Pancreas (tissue), 10 donors: ENCODE data around the gene MRPL46. TPM values are rescaled to one million over a fixed set of nuclear protein-coding genes. Genes with fewer than 3 reads are reported as not detected.

Experiments used
- ATAC-seq, 4 donors: fragments of 200-7000 bp; cut with Tn5 transposase; one replicate each; pipeline versions ENCODE4 v1.8.0 to v1.9.1; 2020; ENCODE audit warnings: mild to moderate bottlenecking in 4 of 4, moderate library complexity in 4 of 4
- DNase-seq, 6 donors: peaks; one replicate each; pipeline ENCODE4 v3.0.0-alpha.2; 2020
- FAIRE-seq: peaks from 2 replicates; lab custom pipeline; 2012; peaks lifted over from hg19 to GRCh38; lab: Jason Lieb, UNC
- H3K27ac ChIP-seq, 4 donors: fragments of 200-600 bp; sonication (generic); 1 replicate in 3 of 4; 2 replicates in 1 of 4; pipeline versions ENCODE4 v1.5.0 to v1.8.0; 2020
- H3K27me3 ChIP-seq, 4 donors: fragments of 200-600 bp; one replicate each; pipeline ENCODE4 v1.8.0; 2021
- H3K36me3 ChIP-seq, 3 donors: fragments of 200-600 bp; sonication (generic) in 1 of 3; one replicate each; pipeline versions ENCODE4 v1.5.0 to v1.8.0; 2020 to 2021
- H3K4me1 ChIP-seq, 3 donors: fragments of 200-600 bp; one replicate each; pipeline ENCODE4 v1.8.0; 2021
- H3K4me3 ChIP-seq, 4 donors: fragments of 200-600 bp; sonication (generic) in 2 of 4; one replicate each; pipeline versions ENCODE4 v1.5.0 to v1.8.0; 2020 to 2021
- H3K9me3 ChIP-seq, 4 donors: fragments of 200-600 bp; one replicate each; pipeline ENCODE4 v1.8.0; 2021
- WGBS, 2 donors: extraction: QIAGEN DNeasy Blood & Tissue Kit; methylation state at CpG; one replicate each; pipeline ENCODE4 v1.1.7; 2013; 5-methylcytosine and 5-hydroxymethylcytosine counted together
- intact Hi-C, 3 donors: fragments of 100-400 bp; cut with DNase I; formaldehyde crosslinking; loops; one replicate each; pipeline versions ENCODE4 v1.11.1 to v1.14.2; 2022
- polyA plus RNA-seq, 2 donors: library from polyadenylated mRNA; stranded (reverse); fragments of 200-250 nt; gene quantifications; one replicate each; pipeline ENCODE4 v1.2.3, GENCODE V29; 2013
- total RNA-seq, 6 donors: library from RNA; stranded (reverse); fragmentation: NEBNext Ultra II Directional in 4 of 6; extraction: Animal tissue kit (Norgen Biotek cat#: 25700) in 4 of 6; gene quantifications; one replicate each; pipeline versions ENCODE4 v1.2.1 to v1.2.4, GENCODE V29; 2021 to 2023
- TF ChIP-seq, protein P1 (sequence below), 4 donors: fragments of 200-600 bp; sonication (generic) in 3 of 4; IDR thresholded peaks; one replicate each; pipeline versions ENCODE4 v1.5.0 to v1.8.0; 2021; ENCODE audit warnings: antibody characterized with exemption in 4 of 4
- donor health status: healthy with polysubstance abuse.
- donor health status: DM: no; HTN: no; CAD: no; lungs with moderate emphysema.
- donor health status: DM: no; HTN: no; CAD: no.
- donor health status: control.
- donor health status: control.
- donor health status: Bipolar disorder and iron deficiency.
- donor health status: DM: yes; HTN: yes; CAD: no.
- donor health status: DM: no; HTN: no; CAD: no.
- donor health status: DM: no; HTN: no; CAD: no.
- donor health status: DM: yes; HTN: yes; CAD: no.

MRPL46 gene
- total and polyA plus RNA-seq, 8 donors = 6.2 to 18.9 (median 9.1) TPM

DNA sequence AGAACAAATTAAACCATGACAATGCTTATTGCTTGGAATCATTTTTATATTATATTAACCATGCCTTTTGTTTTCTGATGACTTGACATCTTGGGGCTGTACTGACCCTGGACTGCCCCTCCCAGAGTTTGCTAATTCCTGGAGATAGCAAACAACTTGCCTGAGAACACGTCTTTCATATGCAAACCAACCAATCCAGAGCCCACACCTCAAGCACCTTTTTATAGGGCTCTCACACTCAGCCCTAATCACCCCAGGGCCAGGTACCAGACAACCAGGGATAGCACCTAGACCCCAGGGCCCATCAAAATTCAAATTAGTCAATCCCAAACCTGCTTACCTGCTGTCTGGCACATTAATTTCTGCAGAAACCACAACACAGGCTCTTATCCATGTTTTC, 37.3 kb upstream of the MRPL46 start:
- FAIRE-seq (no peak), ATAC-seq (no peak), DNase-seq (no peak)
- Histone ChIP-seq H3K27me3 (no peaks in the 10 kb centered on the region), H3K4me3 (no peak overlapping the region), H3K4me1 (no peaks in the 10 kb centered on the region), H3K36me3 (peaks cover 1 to 9% (median 4%) of the 10 kb centered on the region in 3 donors), H3K9me3 (no peaks in the 10 kb centered on the region), H3K27ac (no peak overlapping the region)
- intact Hi-C loops = no loop called here
- TF ChIP-seq, protein P1, sequence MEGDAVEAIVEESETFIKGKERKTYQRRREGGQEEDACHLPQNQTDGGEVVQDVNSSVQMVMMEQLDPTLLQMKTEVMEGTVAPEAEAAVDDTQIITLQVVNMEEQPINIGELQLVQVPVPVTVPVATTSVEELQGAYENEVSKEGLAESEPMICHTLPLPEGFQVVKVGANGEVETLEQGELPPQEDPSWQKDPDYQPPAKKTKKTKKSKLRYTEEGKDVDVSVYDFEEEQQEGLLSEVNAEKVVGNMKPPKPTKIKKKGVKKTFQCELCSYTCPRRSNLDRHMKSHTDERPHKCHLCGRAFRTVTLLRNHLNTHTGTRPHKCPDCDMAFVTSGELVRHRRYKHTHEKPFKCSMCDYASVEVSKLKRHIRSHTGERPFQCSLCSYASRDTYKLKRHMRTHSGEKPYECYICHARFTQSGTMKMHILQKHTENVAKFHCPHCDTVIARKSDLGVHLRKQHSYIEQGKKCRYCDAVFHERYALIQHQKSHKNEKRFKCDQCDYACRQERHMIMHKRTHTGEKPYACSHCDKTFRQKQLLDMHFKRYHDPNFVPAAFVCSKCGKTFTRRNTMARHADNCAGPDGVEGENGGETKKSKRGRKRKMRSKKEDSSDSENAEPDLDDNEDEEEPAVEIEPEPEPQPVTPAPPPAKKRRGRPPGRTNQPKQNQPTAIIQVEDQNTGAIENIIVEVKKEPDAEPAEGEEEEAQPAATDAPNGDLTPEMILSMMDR (IDR thresholded peaks at IDR 0.05) = no peak
- 75 to 95% methylated on average over 1 of the region's 1 CpG for WGBS, 2 donors

DNA sequence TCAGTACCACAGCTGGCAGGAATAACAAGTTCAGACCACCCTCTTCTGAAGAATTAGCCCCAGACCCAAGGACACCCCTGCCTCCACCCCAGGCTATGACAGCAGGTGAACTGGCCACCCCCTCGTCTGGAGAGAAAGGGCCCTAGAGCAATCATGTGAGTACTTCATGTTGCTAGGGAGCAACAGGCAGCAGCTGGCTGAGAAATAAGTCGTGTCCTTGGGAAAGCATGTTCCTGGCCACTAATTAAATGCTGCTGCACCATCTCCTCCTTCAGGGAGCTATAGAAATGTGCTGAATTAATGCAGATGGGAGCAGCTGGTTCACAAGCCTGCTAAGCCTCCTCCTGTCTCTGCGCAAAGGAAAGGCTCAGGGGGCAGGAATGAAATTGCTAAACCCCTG, 31.8 kb upstream of the MRPL46 start:
- 71 to 74% methylated on average over 3 of the region's 3 CpGs for WGBS, 2 donors
- Histone ChIP-seq H3K4me3 (no peak overlapping the region), H3K36me3 (peaks cover 0 to 4% (median 0%) of the 10 kb centered on the region in 3 donors), H3K4me1 (no peaks in the 10 kb centered on the region), H3K27ac (no peak overlapping the region), H3K9me3 (no peaks in the 10 kb centered on the region), H3K27me3 (no peaks in the 10 kb centered on the region)
- DNase-seq (no peak), FAIRE-seq (no peak), ATAC-seq (peak in 2 of 4 donors; percentile 77 to 79)
- intact Hi-C loops = no loop called here
- TF ChIP-seq, protein P1 (IDR thresholded peaks at IDR 0.05) = no peak

DNA sequence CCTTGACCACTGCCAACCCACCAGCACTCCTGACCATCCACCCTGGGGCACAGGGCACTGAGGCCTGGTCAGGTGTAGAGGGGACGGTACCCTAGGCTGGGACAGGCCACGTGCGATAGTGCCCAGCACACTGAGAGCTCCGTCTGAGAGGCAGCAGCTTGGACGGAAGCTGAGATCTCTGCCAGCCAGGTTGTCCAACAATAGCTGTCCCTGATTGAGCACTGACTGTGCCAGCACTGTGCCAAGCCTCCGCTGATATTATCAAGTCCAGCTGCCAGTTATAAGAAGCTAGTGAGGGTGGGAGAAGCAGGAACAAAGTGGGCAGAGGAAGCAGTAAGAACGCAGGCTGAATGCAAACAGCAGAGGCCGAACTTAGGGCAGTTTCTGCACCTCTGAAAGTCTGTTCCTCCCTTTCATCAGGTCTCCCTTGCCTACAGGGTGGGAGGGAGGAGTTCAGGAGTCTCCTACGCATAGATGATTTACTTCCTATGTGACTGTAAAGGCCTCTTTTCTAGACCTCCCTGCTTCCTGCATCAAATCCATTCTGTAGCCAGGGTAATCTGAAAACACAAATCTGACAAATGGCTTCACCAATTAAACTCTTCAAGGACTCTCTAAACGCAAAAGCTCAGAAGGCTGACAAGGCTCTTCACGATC, 30.0 kb upstream of the MRPL46 start:
- WGBS, 2 donors = 84% methylated on average over 11 of the region's 11 CpGs
- Histone ChIP-seq H3K36me3 (no peaks in the 10 kb centered on the region), H3K27ac (no peak overlapping the region), H3K9me3 (no peaks in the 10 kb centered on the region), H3K27me3 (no peaks in the 10 kb centered on the region), H3K4me3 (no peak overlapping the region), H3K4me1 (no peaks in the 10 kb centered on the region)
- ATAC-seq (no peak), FAIRE-seq (no peak), DNase-seq (no peak)
- intact Hi-C loops = no loop called here
- TF ChIP-seq, protein P1 (IDR thresholded peaks at IDR 0.05) = no peak

DNA sequence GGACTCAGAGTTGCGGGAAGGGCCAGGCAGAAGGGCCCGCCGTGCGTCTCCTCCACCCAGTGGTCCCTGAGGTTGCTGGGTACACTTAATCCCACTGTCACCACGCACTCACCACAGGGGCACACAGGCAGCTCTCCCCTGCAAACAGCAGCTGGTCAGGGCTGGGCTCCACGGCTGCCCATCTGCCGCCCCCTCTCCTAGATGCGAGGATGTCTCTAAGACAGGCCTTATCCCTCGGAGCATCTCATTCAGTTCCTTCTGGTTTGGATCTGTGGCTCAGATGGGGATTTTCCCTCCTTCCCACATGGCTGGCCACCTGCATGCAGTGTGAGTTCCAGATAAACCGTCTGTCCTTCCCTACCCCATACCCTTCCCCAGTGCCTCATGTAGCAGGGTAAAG, 26.7 kb upstream of the MRPL46 start:
- no peak overlapping the region for H3K4me3 ChIP-seq
- no peaks in the 10 kb centered on the region for H3K4me1 ChIP-seq
- ATAC-seq (no peak), DNase-seq (no peak), FAIRE-seq (no peak)
- TF ChIP-seq, protein P1 (IDR thresholded peaks at IDR 0.05) = no peak
- H3K36me3 ChIP-seq = no peaks in the 10 kb centered on the region
- H3K9me3 ChIP-seq = no peaks in the 10 kb centered on the region
- no peaks in the 10 kb centered on the region for H3K27me3 ChIP-seq
- 88 to 91% methylated on average over 10 of the region's 10 CpGs for WGBS, 2 donors
- intact Hi-C loops = no loop called here
- no peak overlapping the region for H3K27ac ChIP-seq

DNA sequence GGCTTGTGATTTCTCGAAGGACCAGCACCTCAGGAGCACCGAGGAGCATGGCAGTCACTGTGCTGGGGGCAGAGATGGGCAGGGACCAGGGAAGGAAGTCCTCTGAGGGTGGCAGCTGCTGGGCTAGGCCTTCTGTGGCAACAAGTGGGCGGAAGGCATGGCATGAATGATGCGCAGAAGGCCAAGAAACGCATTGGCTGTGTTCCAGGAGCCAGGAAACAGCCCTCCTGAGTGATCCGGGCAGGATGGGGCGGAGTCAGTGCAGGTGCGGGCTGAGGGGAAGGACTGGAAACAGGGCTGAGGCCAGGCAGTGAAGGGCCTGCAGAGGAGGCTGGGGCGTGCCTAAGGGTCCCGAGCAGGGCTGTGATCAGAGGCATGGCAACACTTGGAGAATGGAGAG, 24.0 kb upstream of the MRPL46 start:
- intact Hi-C loops = no loop called here
- 70 to 73% methylated on average over 10 of the region's 10 CpGs for WGBS, 2 donors
- TF ChIP-seq, protein P1 (IDR thresholded peaks at IDR 0.05) = no peak
- no peaks in the 10 kb centered on the region for H3K36me3 ChIP-seq
- no peak overlapping the region for H3K4me3 ChIP-seq
- H3K27me3 ChIP-seq = no peaks in the 10 kb centered on the region
- ATAC-seq (no peak), DNase-seq (no peak), FAIRE-seq (no peak)
- no peaks in the 10 kb centered on the region for H3K4me1 ChIP-seq
- no peaks in the 10 kb centered on the region for H3K9me3 ChIP-seq
- no peak overlapping the region for H3K27ac ChIP-seq
